Thymus (tissue), 11 donors: ENCODE measurements around the gene LRRIQ3. TPM values are rescaled to one million over a fixed set of nuclear protein-coding genes. Genes with fewer than 3 reads are reported as not detected.
"Not testable (repeated sequence)": the region's sequence is repeated elsewhere in the genome, so short reads cannot be mapped to it uniquely, and the experiment has no call there.

Experiments used
- DNase-seq, 9 donors: peaks; one replicate each; pipeline ENCODE4 v3.0.0-alpha.2; 2013; ENCODE audit warnings: low spot score in 9 of 9, low read depth in 6 of 9, missing footprints in 1 of 9
- H3K27ac ChIP-seq, 2 donors: one replicate each; pipeline ENCODE4 v1.5.1; 2013; ENCODE audit warnings: control low read depth in 1 of 2, low read depth in 1 of 2, low read length in 1 of 2, mild to moderate bottlenecking in 1 of 2, moderate library complexity in 1 of 2
- H3K27me3 ChIP-seq, 2 donors: one replicate each; pipeline ENCODE4 v1.5.1; 2013; ENCODE audit warnings: low read length in 1 of 2; ENCODE audit not compliant: control insufficient read depth in 2 of 2, insufficient read depth in 1 of 2
- H3K36me3 ChIP-seq, 2 donors: one replicate each; pipeline ENCODE4 v1.5.1; 2013; ENCODE audit warnings: low read length in 1 of 2, mild to moderate bottlenecking in 1 of 2, moderate library complexity in 1 of 2; ENCODE audit not compliant: control insufficient read depth in 2 of 2, insufficient read depth in 2 of 2
- H3K4me1 ChIP-seq, 2 donors: one replicate each; pipeline ENCODE4 v1.5.1; 2013; ENCODE audit warnings: low read length in 2 of 2; ENCODE audit not compliant: control insufficient read depth in 2 of 2, insufficient read depth in 2 of 2
- H3K4me3 ChIP-seq, 2 donors: one replicate each; pipeline ENCODE4 v1.5.1; 2013; ENCODE audit warnings: low read length in 2 of 2, control low read depth in 1 of 2, mild to moderate bottlenecking in 1 of 2
- H3K9me3 ChIP-seq, 2 donors: one replicate each; pipeline ENCODE4 v1.5.1; 2013; ENCODE audit warnings: low read length in 1 of 2, mild to moderate bottlenecking in 1 of 2; ENCODE audit not compliant: control insufficient read depth in 2 of 2, insufficient read depth in 1 of 2
- WGBS: extraction: QIAGEN DNeasy Blood & Tissue Kit; methylation state at CpG from one replicate; pipeline ENCODE4 v1.1.7; 2013; 5-methylcytosine and 5-hydroxymethylcytosine counted together
- polyA plus RNA-seq: library from polyadenylated mRNA; stranded (reverse); fragments of 200-250 nt; gene quantifications from one replicate; pipeline ENCODE4 v1.2.3, GENCODE V29; 2013
- total RNA-seq: library from RNA; stranded (reverse); fragments of 120-200 nt; gene quantifications from one replicate; pipeline ENCODE4 v1.2.4, GENCODE V29; 2013
- donor health status: healthy.

Gene LRRIQ3
- total and polyA plus RNA-seq, 2 donors: 1.3 to 1.4 TPM

GRCh38 chr1:74222701-74223100 lies 24.7 kb upstream of the LRRIQ3 start:
- Histone ChIP-seq H3K27me3 (no peaks in the 10 kb centered on the region), H3K4me3 (no peak overlapping the region), H3K4me1 (no peaks in the 10 kb centered on the region), H3K9me3 (peaks cover 2 to 5% of the 10 kb centered on the region in 2 donors), H3K27ac (no peak overlapping the region), H3K36me3 (no peaks in the 10 kb centered on the region)
- DNase-seq: no peak
- 98% methylated on average over 5 of the region's 5 CpGs for WGBS

GRCh38 chr1:74215229-74215628 lies 17.3 kb upstream of the LRRIQ3 start:
- Histone ChIP-seq H3K4me1 (no peaks in the 10 kb centered on the region), H3K27me3 (no peaks in the 10 kb centered on the region), H3K4me3 (no peak overlapping the region), H3K36me3 (no peaks in the 10 kb centered on the region), H3K9me3 (no peaks in the 10 kb centered on the region), H3K27ac (no peak overlapping the region)
- DNase-seq: no peak
- WGBS: 96% methylated on average over 1 of the region's 1 CpG

GRCh38 chr1:74205266-74205665 lies 7.3 kb upstream of the LRRIQ3 start:
- 94% methylated on average over 2 of the region's 2 CpGs for WGBS
- Histone ChIP-seq H3K36me3 (peaks cover 0 to 3% of the 10 kb centered on the region in 2 donors), H3K4me3 (no peak overlapping the region)

GRCh38 chr1:74199504-74199903 lies 1.5 kb upstream of the LRRIQ3 start:
- Histone ChIP-seq H3K27ac (no peak overlapping the region), H3K36me3 (peaks cover 0 to 3% of the 10 kb centered on the region in 2 donors), H3K4me3 (no peak overlapping the region), H3K27me3 (no peaks in the 10 kb centered on the region), H3K9me3 (no peaks in the 10 kb centered on the region), H3K4me1 (peaks cover 0 to 4% of the 10 kb centered on the region in 2 donors)
- 47% methylated on average over 5 of the region's 5 CpGs for WGBS
- peak in 1 of 9 donors; percentile 4 for DNase-seq

More at GRCh38 chr1:74205266-74205665, 7.3 kb upstream of the LRRIQ3 start:
- no peaks in the 10 kb centered on the region for H3K4me1 ChIP-seq
- H3K27me3 ChIP-seq: no peaks in the 10 kb centered on the region
- no peak for DNase-seq
- H3K9me3 ChIP-seq: no peaks in the 10 kb centered on the region
- no peak overlapping the region for H3K27ac ChIP-seq

GRCh38 chr1:74197255-74197654 lies 721 bp downstream of the LRRIQ3 start:
- H3K4me1 ChIP-seq: peaks cover 0 to 4% of the 10 kb centered on the region in 2 donors
- peak overlapping the region; percentile 49 to 54 for H3K4me3 ChIP-seq
- DNase-seq: peak in 1 of 9 donors; percentile 1
- 90% methylated on average over 5 of the region's 5 CpGs for WGBS
- no peaks in the 10 kb centered on the region for H3K27me3 ChIP-seq
- peaks cover 0 to 3% of the 10 kb centered on the region in 2 donors for H3K36me3 ChIP-seq
- H3K27ac ChIP-seq: no peak overlapping the region
- H3K9me3 ChIP-seq: no peaks in the 10 kb centered on the region

- H3K4me1 ChIP-seq: peaks cover 0 to 4% of the 10 kb centered on the region in 2 donors
Measured at GRCh38 chr1:74195339-74195738, 2.6 kb downstream of the LRRIQ3 start.

GRCh38 chr1:74193908-74194307 lies 4.1 kb downstream of the LRRIQ3 start:
- no peaks in the 10 kb centered on the region for H3K27me3 ChIP-seq
- H3K4me3 ChIP-seq: no peak overlapping the region
- peaks cover 0 to 4% of the 10 kb centered on the region in 2 donors for H3K4me1 ChIP-seq
- DNase-seq: no peak
- H3K9me3 ChIP-seq: no peaks in the 10 kb centered on the region
- WGBS: 91% methylated on average over 2 of the region's 2 CpGs
- no peak overlapping the region for H3K27ac ChIP-seq
- H3K36me3 ChIP-seq: no peaks in the 10 kb centered on the region

More at GRCh38 chr1:74195339-74195738, 2.6 kb downstream of the LRRIQ3 start:
- H3K9me3 ChIP-seq: no peaks in the 10 kb centered on the region
- no peak overlapping the region for H3K27ac ChIP-seq
- no peak overlapping the region for H3K4me3 ChIP-seq
- DNase-seq: no peak
- no peaks in the 10 kb centered on the region for H3K36me3 ChIP-seq
- H3K27me3 ChIP-seq: no peaks in the 10 kb centered on the region

- Histone ChIP-seq H3K4me1 (no peaks in the 10 kb centered on the region), H3K9me3 (no peaks in the 10 kb centered on the region), H3K27me3 (no peaks in the 10 kb centered on the region), H3K36me3 (no peaks in the 10 kb centered on the region), H3K4me3 (no peak overlapping the region), H3K27ac (no peak overlapping the region)
- no peak for DNase-seq
Measured at GRCh38 chr1:74180490-74180889, 17.5 kb downstream of the LRRIQ3 start.

GRCh38 chr1:74174423-74174822 lies 23.6 kb downstream of the LRRIQ3 start:
- not testable (repeated sequence) for H3K4me1 ChIP-seq, H3K27ac ChIP-seq, H3K36me3 ChIP-seq, H3K27me3 ChIP-seq, H3K4me3 ChIP-seq, H3K9me3 ChIP-seq, DNase-seq
- 92% methylated on average over 1 of the region's 1 CpG for WGBS

- 80% methylated on average over 5 of the region's 5 CpGs for WGBS
Measured at GRCh38 chr1:74162333-74162732, 35.6 kb downstream of the LRRIQ3 start.

More at GRCh38 chr1:74162333-74162732, 35.6 kb downstream of the LRRIQ3 start:
- no peak for DNase-seq
- Histone ChIP-seq H3K27ac (no peak overlapping the region), H3K9me3 (no peaks in the 10 kb centered on the region), H3K4me1 (no peaks in the 10 kb centered on the region), H3K4me3 (no peak overlapping the region), H3K36me3 (no peaks in the 10 kb centered on the region), H3K27me3 (no peaks in the 10 kb centered on the region)
